Activated gamma-delta T cell (primary cell): Measurements from ENCODE around the gene CALHM2.

Source experiments
- DNase-seq: peaks from one replicate; lab custom pipeline; 2025; lab: John Stamatoyannopoulos, UW

Gene CALHM2

GRCh38 chr10:103416436-103417147, 35.6 kb downstream of the CALHM2 start:
- no peak for DNase-seq

GRCh38 chr10:103415581-103415980, 36.6 kb downstream of the CALHM2 start:
- DNase-seq = no peak

- no peak for DNase-seq
Observed at GRCh38 chr10:103413564-103413963, 38.6 kb downstream of the CALHM2 start.

GRCh38 chr10:103397191-103397825, 54.9 kb downstream of the CALHM2 start:
- DNase-seq = no peak

- no peak for DNase-seq
Observed at GRCh38 chr10:103396789-103397087, 55.4 kb downstream of the CALHM2 start.
